Vagina (tissue), 2 donors: Measurements from ENCODE around the gene ZNF777.

Source experiments
- POLR2AphosphoS5 ChIP-seq, 2 donors: sonication (generic); formaldehyde crosslinking; IDR thresholded peaks; one replicate each; pipeline ENCODE4 v1.9.0; 2017; ENCODE audit warnings: antibody characterized with exemption in 2 of 2, mild to moderate bottlenecking in 2 of 2, low read depth in 1 of 2; ENCODE audit not compliant: insufficient read depth in 1 of 2
- TF ChIP-seq, protein P1 (sequence below), 3 experiments: fragments of 450-650 bp in 2 of 3; fragments of 200-600 bp in 1 of 3; sonication (generic) in 1 of 3; IDR thresholded peaks; one replicate each; pipeline ENCODE4 v1.5.1; 2017 to 2019; ENCODE audit warnings: antibody characterized with exemption in 3 of 3, mild to moderate bottlenecking in 2 of 3, moderate library complexity in 2 of 3

DNA sequence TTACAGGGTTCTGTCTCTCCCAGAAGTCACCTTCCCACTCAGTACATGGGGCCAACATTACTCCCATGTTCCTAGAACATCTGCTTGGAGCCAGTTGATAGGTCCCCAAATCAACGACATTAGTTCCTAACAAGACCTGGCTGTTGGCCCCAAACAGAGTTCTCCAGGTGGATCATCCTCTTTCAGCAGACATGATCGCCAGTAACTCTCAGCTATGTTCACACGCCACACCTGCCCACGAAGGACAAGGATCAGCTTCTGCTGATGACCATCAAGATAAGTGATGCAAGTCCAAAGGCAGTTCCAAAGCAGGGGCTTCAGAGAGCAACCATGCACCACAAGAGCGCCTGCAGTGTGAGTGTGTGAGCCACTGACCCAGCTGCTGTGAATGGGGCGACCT, 11.0 kb downstream of the ZNF777 start:
- TF ChIP-seq, protein P1, sequence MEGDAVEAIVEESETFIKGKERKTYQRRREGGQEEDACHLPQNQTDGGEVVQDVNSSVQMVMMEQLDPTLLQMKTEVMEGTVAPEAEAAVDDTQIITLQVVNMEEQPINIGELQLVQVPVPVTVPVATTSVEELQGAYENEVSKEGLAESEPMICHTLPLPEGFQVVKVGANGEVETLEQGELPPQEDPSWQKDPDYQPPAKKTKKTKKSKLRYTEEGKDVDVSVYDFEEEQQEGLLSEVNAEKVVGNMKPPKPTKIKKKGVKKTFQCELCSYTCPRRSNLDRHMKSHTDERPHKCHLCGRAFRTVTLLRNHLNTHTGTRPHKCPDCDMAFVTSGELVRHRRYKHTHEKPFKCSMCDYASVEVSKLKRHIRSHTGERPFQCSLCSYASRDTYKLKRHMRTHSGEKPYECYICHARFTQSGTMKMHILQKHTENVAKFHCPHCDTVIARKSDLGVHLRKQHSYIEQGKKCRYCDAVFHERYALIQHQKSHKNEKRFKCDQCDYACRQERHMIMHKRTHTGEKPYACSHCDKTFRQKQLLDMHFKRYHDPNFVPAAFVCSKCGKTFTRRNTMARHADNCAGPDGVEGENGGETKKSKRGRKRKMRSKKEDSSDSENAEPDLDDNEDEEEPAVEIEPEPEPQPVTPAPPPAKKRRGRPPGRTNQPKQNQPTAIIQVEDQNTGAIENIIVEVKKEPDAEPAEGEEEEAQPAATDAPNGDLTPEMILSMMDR (IDR thresholded peaks at IDR 0.05), result no peak
- no peak for TF ChIP-seq POLR2AphosphoS5 (IDR thresholded peaks at IDR 0.05; ENCODE audit: insufficient read depth in 1 of 2, low read depth in 1 of 2)
